ENCODE measurements around the gene FAM47B. TPM values are rescaled to one million over a fixed set of nuclear protein-coding genes. Genes with fewer than 3 reads are reported as not detected.

Gene FAM47B
- total RNA-seq, result not detected in 2 replicates

DNA sequence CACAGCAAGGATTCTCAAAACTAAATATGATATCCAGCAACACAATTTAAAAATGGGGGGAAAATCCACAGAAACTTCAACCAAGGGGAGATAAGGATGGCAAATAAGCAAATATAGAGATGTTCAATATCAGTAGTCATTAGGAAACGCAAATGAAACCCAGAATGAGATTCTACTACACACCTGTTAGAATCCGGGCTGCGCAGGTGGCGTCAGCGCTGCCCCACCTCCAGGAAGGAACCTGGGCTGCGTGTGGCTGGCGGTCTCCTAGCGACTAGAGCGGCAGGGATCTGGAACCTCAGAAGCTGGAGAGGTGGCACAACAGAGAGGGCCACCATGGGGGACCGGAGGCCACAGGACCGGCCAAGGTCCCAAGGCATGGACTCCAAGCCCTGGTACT is at the start of gene FAM47B:
FAM47B (plus strand) TSS at position 301 of the 400 bp plus-strand sequence; CDS start at position 337, 36 bp downstream.
- no peak for DNase-seq (ENCODE audit: low read depth, low spot score)

DNA sequence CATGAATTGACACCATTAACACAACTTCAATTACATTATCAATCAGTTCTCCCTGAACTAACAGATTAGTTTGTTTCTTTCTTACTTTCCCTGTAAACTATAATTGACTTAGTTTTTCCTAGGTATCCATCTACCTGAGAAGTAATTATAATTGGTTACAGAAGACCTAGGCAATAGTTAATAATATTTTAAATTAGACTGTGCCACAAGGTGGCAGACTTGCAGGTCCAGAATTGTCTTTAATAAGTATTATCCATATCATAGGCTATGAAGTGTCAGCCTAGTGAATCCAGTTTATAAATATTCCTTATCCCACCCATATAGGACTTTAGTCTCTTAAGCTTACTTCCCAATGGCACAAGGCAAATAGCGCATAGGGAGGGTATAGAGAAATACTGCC is 48.9 kb upstream of the FAM47B start:
- DNase-seq (ENCODE audit: low read depth, low spot score), result no peak

DNA sequence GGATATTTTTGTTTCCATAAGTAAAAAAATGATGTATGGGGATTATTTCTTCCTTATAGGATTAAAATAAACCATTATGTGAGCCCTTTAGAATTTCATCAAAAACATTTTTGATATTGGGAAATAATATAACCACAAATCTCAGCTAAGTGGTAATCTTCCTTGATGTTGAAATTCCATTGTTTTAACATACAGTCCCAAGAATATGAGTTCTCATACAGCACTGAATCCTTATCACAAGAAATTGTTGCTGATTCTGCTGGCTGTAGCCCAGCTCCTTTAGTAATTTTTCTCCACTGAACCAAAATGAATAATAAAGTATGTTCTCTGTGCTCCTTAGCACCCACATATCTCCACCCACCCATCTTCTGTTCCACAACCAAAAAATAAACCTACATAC is 41.9 kb upstream of the FAM47B start:
- DNase-seq (ENCODE audit: low read depth, low spot score), result no peak

DNA sequence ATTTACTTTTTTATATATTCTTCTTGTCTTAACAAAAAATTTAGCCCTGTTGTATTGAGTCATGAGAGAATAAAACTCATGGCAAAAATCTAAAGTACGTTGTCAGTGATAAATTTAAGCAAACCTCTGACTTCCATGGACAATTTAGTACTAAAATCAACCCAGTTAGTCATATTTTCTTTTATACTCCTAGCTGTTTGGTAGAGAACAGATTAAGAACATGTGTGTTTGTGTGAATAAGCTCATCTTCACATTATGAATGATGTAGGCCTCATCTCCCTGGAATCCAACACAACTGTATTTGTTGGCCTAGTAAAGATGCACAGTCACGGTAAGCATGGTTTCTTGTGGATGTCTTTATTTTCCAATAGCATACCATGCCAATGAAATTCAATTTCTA is 40.8 kb upstream of the FAM47B start:
- no peak for DNase-seq (ENCODE audit: low read depth, low spot score)

DNA sequence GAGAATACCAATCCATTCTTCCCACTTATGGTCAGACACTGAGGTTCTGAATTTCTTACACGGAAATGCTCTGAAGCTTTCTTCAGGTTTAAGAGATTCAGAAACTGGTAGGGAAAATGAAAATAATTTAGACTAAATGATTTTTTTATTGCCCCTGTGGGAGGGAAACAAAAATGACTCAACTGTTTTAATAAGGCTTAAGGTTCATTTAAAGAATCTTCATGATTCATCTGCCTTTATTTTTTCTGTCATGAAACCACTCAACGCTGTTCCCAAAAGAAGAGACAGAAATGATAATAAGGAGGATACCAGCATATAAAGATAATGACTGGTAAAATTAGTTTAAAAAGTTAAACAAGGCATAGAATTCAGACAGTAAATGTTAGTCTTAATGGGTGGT is 39.3 kb upstream of the FAM47B start:
- DNase-seq (ENCODE audit: low read depth, low spot score), result no peak

DNA sequence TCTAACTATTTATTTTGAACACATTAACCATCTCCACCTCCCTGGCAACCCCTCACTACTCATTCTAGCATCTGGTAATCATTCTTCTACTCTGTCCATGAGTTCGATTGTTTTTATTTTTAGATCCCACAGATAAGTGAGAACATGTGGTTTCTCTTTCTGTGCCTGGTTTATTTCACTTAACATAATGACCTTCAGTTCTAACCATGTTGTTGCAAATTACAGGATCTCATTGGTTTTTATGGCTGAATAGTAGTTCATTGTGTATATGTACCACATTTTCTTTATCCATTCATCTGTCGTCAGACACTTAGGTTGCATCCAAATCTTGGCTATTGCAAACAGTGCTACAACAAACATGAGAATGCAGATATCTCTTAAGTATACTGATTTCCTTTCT is 33.4 kb upstream of the FAM47B start:
- DNase-seq (ENCODE audit: low read depth, low spot score), result no peak

DNA sequence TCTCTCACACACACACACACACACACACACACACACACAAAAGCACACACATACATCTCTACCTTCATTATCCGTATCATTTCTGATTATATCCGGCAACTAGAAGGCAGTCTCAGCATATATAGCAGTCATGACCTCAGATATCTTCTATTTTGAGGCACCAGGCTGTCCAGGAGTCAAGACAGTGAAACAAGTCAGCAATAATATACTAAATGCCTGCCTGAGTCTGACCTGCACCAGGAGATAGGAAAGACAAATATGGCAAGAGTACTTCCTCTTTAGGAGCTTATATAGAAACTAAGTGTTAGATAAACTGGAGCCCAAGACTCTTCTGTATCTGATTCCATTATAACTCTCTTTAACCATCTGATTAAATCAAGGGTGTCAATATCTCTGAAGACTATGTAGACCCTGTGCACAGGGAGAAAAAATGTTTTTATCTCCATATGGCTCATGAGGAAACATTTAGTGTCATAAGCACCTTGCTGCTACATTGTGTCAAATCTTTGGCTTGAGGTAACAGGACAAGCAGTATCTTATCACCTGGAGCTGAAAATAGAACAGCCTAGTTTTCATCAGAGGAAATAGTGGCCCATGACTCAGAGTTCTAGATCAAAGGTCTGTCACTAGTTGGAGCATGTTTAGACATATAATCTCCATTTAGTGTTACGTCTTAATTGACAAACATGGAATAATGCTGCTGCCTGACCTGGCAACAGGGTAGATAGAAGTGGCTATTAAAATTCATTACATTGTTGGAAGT is 27.0 kb upstream of the FAM47B start:
- no peak for DNase-seq (ENCODE audit: low read depth, low spot score)

DNA sequence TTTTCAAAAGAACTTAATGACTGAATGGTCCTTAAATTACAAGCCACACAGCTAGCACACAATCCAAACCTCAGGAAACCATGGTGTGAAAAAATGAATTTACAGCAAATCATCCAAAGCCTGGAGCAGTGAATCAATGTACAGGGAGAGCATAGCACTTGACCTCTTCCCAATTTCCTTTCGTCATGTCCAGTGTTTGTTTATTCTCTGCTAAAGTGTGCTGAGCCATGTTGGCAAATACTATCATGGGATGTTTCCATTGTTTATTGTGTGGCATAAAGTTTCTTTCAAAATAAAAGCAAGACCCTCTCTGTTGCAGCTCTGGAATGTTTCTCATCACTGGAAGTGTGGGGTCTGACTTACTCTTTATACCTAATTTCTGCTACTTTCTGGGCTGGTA is 25.4 kb upstream of the FAM47B start:
- DNase-seq (ENCODE audit: low read depth, low spot score), result no peak

DNA sequence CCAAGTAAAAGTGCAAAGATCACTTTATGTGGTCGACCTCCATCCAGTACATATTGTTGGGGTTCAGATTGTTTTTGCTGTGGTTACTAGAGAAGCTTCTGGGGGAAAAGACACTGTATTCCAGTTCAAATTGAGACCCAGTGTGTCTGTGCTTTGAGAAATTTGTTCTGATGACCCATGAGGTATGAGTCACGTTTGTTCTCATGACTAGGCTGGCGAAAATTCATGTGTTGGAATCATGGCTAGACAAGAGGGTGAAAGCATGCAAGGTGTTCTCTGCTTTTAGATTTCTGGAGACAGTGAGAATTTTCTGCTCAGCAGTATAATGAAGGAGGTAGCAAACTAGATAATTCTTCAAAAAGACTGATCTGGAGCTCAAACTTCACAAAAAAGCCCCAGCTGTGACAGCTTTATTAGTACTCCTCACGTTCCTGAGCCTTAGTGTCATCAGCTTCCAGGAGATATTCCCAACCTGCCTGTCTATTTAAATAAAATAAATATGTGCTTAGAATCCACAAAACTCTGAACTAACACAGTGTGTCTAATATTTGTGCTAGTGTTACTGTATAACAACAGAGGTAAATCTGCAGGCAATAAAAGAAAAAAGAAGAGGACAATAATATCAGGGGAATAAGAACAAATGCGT is 24.4 kb upstream of the FAM47B start:
- no peak for DNase-seq (ENCODE audit: low read depth, low spot score)

DNA sequence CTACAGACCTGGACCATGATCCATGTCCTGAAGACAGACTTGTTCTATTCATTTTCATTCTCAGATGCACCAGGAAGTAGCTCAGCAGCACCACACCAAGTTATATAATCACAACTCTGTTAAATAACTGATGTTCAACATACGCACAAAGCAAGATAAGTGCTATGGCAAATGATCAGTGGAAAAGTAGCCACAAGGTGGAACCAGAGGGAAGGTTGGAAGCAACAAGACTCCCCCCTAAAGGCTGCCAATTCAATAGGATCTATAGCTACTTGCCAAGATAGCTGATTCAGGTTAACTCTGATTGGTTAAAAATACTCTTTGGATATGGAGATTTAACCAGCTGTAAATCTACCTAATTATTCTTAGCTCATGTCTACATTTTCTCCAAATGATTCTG is 23.7 kb upstream of the FAM47B start:
- peak; percentile 20 for DNase-seq (ENCODE audit: low read depth, low spot score)

DNA sequence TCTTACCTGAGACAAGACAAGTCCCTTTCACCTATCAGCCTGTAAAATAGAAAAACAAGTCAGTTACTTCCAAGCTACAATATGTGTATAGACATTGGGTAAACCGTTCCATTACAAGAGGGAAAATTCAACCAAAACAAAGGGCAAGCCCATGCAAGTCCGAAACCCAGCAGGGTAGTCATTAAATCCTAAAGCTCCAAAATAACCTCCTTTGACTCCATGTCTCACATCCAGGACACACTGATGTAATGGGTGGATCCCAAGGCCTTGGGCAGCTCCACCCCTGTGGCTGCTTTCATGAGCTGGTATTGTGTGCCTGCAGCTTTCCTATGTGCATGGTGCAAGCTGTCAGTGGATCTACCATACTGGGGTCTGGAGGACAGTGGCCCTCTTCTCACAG is 14.7 kb upstream of the FAM47B start:
- no peak for DNase-seq (ENCODE audit: low read depth, low spot score)

DNA sequence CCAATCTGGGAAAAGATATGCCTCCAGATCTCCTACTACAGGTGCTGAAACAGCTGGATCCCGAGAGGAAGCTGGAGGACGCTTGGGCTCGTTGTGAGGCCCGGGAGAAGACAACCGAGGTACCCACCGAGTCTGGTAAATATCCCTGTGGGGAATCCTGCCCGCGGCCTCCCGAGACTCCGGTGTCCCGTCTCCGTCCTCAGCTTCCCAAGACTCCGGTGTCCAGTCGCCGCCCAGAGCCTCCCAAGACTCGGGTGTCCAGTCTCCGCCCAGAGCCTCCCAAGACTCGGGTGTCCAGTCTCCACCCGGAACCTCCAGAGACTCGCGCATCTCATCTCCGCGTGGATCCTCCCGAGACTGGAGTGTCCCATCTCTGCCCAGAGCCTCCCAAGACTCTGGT is 639 bp downstream of the FAM47B start:
- DNase-seq (ENCODE audit: low read depth, low spot score), result no peak

DNA sequence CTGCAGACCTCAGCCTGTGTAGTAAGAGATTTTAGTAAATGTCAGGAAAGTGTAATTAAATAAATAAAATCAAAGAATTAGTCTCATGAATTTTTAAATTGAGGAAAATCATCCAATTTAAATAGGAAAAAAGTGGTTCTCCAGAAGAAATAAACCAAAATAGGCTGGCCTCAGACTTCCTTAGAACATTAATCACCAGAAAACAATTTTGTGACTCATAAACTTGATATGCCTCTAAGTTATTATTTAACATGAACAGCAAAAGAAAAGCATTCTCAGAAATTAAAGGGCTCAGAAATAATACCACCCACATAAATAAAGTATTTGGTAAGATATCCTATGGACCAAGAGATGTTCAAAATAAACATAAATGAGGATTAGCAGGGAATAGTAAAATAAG is 14.3 kb downstream of the FAM47B start:
- DNase-seq (ENCODE audit: low read depth, low spot score), result no peak

DNA sequence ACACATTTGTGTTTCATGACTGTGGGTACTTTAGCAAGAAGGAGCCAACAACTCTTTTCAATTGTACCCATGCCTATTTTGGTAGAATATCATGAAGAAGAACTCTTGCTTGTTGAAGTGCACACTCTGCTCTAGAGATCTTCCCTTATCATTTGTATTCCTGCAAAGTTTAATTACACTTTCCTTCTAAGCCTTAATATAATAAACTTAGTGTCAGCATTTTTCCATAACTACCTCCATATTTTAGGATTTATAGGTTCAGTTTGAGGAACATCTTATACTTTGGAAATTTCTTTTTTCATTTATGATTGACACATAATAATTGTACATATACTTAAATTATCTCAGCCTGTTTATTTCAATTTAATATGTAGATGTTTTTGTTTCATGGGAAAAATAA is 19.1 kb downstream of the FAM47B start:
- DNase-seq (ENCODE audit: low read depth, low spot score), result no peak

DNA sequence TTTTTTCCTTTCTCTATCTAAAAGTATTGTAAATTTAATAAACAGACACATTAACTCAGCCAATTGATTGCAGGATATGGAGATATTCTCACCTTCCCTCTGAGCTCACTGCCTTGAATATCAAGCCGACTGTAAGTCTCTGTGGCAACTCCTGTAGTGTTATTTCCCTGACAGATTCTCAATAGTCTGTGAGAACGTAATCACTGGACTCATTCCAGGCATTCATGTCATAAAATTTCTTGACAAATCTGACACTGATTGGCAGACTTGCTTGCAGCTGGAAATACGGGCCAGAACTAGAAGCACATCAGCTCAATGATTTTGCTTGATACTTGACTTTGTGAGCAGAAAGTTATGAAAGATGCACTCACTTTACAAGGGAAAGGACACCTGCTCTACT is 29.6 kb downstream of the FAM47B start:
- DNase-seq (ENCODE audit: low read depth, low spot score), result no peak

DNA sequence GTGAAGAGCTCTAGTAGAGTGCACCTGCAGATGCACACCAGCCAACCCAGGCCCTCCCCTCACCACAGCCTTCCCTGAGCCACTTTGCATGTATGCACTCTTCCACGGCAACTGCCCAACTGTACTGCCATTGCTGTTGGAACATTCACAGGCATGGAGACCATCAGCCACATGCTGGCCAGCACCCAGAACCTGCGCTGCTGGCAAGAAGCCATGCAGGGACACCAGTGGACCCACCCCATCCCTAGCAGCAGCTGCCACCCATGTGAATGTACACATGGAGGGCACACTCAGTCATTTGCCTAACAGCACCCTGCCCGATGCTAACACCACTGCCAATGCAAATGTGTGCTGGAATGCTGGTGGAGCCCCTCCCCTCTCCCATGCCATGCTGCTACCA is 35.6 kb downstream of the FAM47B start:
- no peak for DNase-seq (ENCODE audit: low read depth, low spot score)

DNA sequence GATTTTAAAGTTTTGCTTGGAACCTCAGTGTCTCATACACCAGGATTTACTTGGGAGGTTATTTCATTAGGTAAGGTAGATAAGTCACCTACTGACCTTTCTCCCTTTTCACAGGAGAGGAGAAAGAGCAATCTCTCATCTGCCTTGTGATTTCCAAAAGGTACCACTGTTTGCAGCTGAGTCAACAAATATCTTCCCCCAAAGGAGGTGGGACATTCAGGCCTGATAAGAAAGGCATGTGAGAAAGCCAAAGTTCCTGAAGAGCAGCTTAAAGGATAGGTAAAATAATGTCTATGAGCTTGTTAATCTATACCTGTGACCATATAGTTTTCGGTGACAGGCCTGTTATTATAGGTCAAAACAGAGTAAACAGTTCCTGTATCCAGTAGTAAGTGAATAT is 45.0 kb downstream of the FAM47B start:
- DNase-seq (ENCODE audit: low read depth, low spot score), result no peak

Data from pulmonary artery endothelial cell (primary cell).